T-helper 2 cell (primary cell): ENCODE results near the gene GSTCD.
"Not testable (repeated sequence)": the region's sequence is repeated elsewhere in the genome, so short reads cannot be mapped to it uniquely, and the experiment has no call there.

ENCODE experiments used
- DNase-seq, 5 experiments: peaks; one replicate each; pipeline versions ENCODE4 v3.0.0 to v3.0.0-alpha.2; 2012 to 2022

Gene GSTCD

GRCh38 chr4:105808030-105808749, 99.6 kb downstream of the GSTCD start:
- DNase-seq = peak in 1 of 5 experiments; percentile 78

- DNase-seq = no peak
Observed at GRCh38 chr4:105808750-105809041, 100.1 kb downstream of the GSTCD start.

GRCh38 chr4:105815701-105816100, 107.1 kb downstream of the GSTCD start:
- DNase-seq = no peak

- DNase-seq = no peak
Observed at GRCh38 chr4:105822061-105822460, 113.5 kb downstream of the GSTCD start.

GRCh38 chr4:105828074-105828473, 119.5 kb downstream of the GSTCD start:
- no peak for DNase-seq

- no peak for DNase-seq
Observed at GRCh38 chr4:105831189-105831588, 122.6 kb downstream of the GSTCD start.

- DNase-seq = no peak
Observed at GRCh38 chr4:105835177-105835576, 126.6 kb downstream of the GSTCD start.

DNA sequence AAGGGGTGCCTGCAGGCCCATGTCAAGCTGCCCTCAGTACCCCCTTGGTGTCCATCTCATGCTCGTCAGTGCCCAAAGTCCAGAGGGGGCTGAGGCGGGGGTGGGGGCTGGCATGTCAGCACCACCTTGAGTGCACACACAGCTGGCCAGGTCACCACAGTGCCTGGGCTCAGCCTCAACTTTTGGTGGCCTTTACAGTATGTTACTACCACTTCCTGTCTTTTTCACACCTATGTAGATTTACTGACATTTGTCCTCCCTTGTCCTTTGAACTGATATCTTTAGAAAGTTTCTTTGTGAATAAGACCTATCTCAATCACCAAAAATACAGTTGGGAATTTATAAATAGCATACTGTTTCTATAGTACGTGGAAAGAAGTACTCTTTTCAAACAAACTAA, 128.0 kb downstream of the GSTCD start:
- peak in 1 of 5 experiments; percentile 12 for DNase-seq

GRCh38 chr4:105837037-105837436, 128.5 kb downstream of the GSTCD start:
- no peak for DNase-seq

DNA sequence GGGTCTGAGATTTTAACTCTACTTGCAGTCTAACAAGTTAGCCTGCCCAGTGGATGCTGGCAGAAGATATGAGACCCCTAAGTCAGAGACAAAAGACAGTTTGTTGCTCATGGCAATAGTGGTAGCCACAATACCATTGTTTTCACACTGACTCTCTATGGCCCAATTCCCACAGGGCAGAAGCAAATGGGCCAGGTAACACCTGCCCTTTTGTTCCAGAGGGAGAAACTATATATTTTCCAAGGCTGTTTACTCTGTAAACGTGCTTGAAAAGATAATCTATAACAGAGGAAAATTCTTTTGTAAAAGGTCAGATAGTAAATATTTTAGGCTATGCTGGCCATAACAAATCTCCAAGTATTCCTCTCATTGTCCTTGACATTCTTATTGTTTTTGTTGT, 129.5 kb downstream of the GSTCD start:
- no peak for DNase-seq

- DNase-seq = no peak
Observed at GRCh38 chr4:105840426-105841174, 132.0 kb downstream of the GSTCD start.

DNA sequence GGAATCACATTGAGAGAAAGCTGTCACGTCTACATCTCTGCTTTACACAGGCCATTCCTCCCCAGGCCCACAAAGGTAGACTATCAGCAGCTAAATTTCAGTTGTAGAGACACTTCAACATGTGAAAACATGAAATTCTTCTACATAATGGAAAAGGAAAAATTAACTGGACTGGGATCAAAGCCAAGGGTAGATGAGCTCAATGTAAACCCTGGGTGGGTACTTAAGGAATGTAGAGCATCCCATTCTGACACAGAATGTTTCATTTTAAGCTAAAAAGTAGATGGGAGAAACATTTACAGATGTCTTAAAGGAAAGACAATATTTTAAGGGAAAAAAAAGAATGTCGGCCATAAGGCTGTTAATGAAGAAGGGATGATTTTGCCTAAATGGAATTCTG, 135.4 kb downstream of the GSTCD start:
- no peak for DNase-seq

DNA sequence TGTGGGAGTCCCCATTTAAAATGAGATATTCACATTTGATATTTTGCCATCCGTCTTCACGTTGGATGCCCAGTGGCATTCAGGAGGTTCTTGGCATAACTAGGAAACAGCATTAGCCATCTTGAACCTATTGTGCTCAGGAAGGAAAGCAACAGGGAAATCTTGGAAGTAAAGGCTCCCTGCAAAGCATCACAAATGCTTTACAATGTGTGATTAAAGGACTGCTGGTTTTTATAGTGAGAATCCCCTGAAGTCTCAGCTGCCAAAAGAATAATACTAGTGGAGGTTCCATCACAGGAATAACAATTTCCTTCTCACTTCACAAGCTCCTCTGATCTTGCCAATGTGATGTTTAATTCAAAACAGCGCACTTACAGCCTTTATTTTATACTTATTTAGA, 137.0 kb downstream of the GSTCD start:
- DNase-seq = no peak

- not testable (repeated sequence) for DNase-seq
Observed at GRCh38 chr4:105848359-105848758, 139.8 kb downstream of the GSTCD start.

- DNase-seq = no peak
Observed at GRCh38 chr4:105851196-105851595, 142.6 kb downstream of the GSTCD start.

GRCh38 chr4:105852230-105852629, 143.6 kb downstream of the GSTCD start:
- not testable (repeated sequence) for DNase-seq

- no peak for DNase-seq
Observed at GRCh38 chr4:105858466-105859040, 150.0 kb downstream of the GSTCD start.

- DNase-seq = no peak
Observed at GRCh38 chr4:105859233-105859632, 150.6 kb downstream of the GSTCD start.

DNA sequence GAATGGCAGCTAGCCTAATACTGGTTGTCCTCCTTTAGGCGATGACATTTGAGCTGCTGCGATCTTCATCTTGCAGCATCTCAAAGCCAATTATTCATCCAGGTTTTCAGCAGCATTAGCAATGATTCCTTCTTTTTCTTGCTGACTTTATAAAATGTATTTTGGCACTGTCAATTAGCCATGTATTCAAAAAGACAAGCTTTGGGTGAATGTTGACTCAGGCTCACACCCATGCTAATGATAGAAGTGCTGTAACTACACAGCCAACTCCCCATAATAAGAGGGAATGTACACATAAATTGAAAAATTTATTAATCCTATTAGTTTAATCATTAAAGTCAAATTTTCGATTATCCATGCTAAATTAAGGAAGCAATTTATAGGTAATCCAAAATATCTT, 162.4 kb downstream of the GSTCD start:
- DNase-seq = no peak

DNA sequence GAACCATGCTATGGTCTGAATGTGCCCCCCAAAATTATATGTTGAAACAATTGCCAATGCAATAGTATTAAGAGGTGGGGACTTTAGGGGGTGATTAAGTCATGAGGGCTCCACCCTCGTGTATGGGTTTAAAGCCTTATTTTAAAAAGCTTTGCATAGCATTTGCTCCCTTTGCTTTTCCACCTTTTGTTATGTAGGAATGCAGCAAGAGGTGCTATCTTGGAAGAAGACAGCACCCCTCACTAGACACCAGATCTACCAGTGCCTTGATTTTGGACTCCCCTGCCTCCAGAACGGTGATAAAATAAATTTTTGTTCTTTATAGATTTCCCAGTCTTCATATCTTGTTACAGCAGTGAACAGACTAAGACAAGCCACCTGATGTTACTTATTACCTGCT, 163.4 kb downstream of the GSTCD start:
- DNase-seq = no peak

DNA sequence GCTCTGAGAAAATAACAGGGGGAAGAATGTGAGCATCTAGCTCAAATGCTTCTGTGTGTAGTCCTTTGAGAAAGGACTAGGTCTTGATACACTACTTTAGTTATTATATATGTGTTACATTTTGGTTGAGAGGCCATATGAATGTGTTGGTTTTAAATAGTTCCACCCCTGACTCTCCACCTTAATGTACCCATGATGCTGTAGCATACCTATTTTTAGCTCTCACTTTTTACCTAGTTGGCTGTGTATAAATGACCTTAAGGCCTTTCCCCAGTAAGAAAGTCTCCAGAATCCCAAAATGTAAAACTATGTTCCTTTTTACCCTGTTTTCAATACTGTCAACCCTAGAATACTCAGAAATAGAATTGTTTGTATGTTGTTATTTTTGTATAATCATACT, 166.6 kb downstream of the GSTCD start:
- DNase-seq = no peak

GRCh38 chr4:105878668-105879067, 170.1 kb downstream of the GSTCD start:
- no peak for DNase-seq

- DNase-seq = no peak
Observed at GRCh38 chr4:105887508-105887907, 178.9 kb downstream of the GSTCD start.
